CD4-positive, alpha-beta memory T cell (primary cell): ENCODE data around the gene MAPK6. TPM values are rescaled to one million over a fixed set of nuclear protein-coding genes. Genes with fewer than 3 reads are reported as not detected.

ENCODE experiments used
- CTCF ChIA-PET: fragments of 350-600 bp; sonication (Branson Sonifier 250); formaldehyde crosslinking; loops from one replicate; lab custom pipeline; 2021; ENCODE audit warnings: inconsistent platforms; ENCODE audit not compliant: partially characterized antibody; lab: Charles Lee
- POLR2A ChIA-PET: fragments of 350-600 bp; sonication (Branson Sonifier 250); formaldehyde crosslinking; loops from one replicate; lab custom pipeline; 2021; ENCODE audit not compliant: partially characterized antibody; lab: Charles Lee
- DNase-seq, 5 donors: peaks; one replicate each; pipeline versions ENCODE4 v3.0.0 to v3.0.0-alpha.2; 2020 to 2022; ENCODE audit warnings: mixed read lengths in 1 of 5
- H3K27ac ChIP-seq: one replicate; pipeline ENCODE4 v1.7.0; 2013; ENCODE audit warnings: low read depth, low read length
- H3K27me3 ChIP-seq: 2 replicates; pipeline ENCODE4 v1.7.0; 2013; ENCODE audit warnings: mild to moderate bottlenecking, low read length, moderate library complexity; ENCODE audit not compliant: insufficient read depth
- H3K36me3 ChIP-seq: 2 replicates; pipeline ENCODE4 v1.7.0; 2013; ENCODE audit warnings: mild to moderate bottlenecking, low read length, moderate library complexity; ENCODE audit not compliant: insufficient read depth
- H3K4me1 ChIP-seq: 2 replicates; pipeline ENCODE4 v1.7.0; 2013; ENCODE audit warnings: mild to moderate bottlenecking, low read length, moderate library complexity; ENCODE audit not compliant: insufficient read depth
- H3K4me3 ChIP-seq, 2 donors: one replicate each; pipeline ENCODE4 v1.7.0; 2013; ENCODE audit warnings: low read length in 2 of 2, mild to moderate bottlenecking in 1 of 2
- H3K9me3 ChIP-seq, 2 donors: one replicate each; pipeline ENCODE4 v1.7.0; 2013; ENCODE audit warnings: low read length in 2 of 2, control low read depth in 1 of 2; ENCODE audit not compliant: control insufficient read depth in 1 of 2
- H3K27ac Mint-ChIP-seq, 7 donors: one replicate each; pipeline ENCODE4 v1.8.0; 2020 to 2021; ENCODE audit warnings: mixed read lengths in 7 of 7, mild to moderate bottlenecking in 6 of 7, inconsistent platforms in 3 of 7, moderate library complexity in 3 of 7
- H3K27me3 Mint-ChIP-seq, 2 donors: one replicate each; pipeline ENCODE4 v1.8.0; 2020 to 2021; ENCODE audit warnings: mixed read lengths in 2 of 2
- H3K36me3 Mint-ChIP-seq, 2 donors: one replicate each; pipeline ENCODE4 v1.8.0; 2020 to 2021; ENCODE audit warnings: mixed read lengths in 2 of 2, inconsistent platforms in 1 of 2, mild to moderate bottlenecking in 1 of 2
- H3K4me1 Mint-ChIP-seq, 4 donors: one replicate each; pipeline ENCODE4 v1.8.0; 2020 to 2021; ENCODE audit warnings: mixed read lengths in 4 of 4, mild to moderate bottlenecking in 1 of 4
- H3K4me3 Mint-ChIP-seq, 8 donors: one replicate each; pipeline ENCODE4 v1.8.0; 2020 to 2021; ENCODE audit warnings: mixed read lengths in 8 of 8, mild to moderate bottlenecking in 7 of 8, moderate library complexity in 6 of 8, inconsistent platforms in 3 of 8
- H3K9me3 Mint-ChIP-seq, 8 donors: one replicate each; pipeline ENCODE4 v1.8.0; 2020 to 2021; ENCODE audit warnings: mixed read lengths in 8 of 8, mild to moderate bottlenecking in 5 of 8, inconsistent platforms in 3 of 8, moderate library complexity in 1 of 8
- intact Hi-C: fragments of 100-400 bp; cut with micrococcal nuclease; formaldehyde crosslinking; loops from one replicate; pipeline ENCODE4 v1.15.1; 2023
- polyA plus RNA-seq, 2 donors: library from polyadenylated mRNA; unstranded; fragments of 300-500 nt; fragmentation: Illumina TruSeq; gene quantifications; one replicate each; pipeline ENCODE4 v1.2.3, GENCODE V29; 2021
- total RNA-seq, 2 experiments: library from RNA; stranded (reverse); gene quantifications; one replicate each; pipeline ENCODE4 v1.2.3, GENCODE V29; 2021

Gene MAPK6
- total and polyA plus RNA-seq, 4 experiments from 2014 or later: 7.1 to 24.0 (median 13.1) TPM

DNA sequence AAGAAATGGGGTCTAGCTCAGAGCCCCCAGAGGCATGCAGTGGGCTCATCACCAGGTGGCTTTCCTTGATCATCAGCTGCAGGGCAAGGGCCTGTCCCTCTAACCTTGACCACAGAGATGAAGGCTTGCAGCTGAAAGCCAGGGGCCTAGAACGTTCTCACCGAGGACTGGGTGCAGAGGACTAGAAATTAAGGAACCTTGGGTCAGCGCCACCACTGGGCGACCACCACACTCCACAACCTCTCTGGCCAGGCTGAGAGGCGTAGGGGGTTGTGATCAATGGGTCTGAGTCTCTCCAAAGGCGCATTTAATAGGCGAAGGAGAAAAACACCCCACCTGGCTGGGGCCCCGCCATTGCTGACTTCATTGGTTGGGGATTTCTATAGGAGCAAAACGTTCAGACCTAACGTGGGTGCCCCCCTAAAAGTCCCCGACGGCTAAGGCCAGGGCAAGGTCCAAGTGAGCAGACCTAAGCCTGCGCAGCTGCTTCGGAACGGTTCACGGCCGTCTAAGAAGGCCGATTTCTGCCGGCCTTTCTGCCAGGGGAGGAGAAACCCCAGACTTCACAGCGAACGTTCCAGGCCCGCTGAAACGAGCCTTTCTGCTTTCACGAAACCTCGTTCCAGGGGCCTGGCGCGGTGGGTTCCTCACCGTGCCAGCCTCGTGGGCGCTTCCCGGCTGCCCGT, 92.6 kb downstream of the MAPK6 start:
- Mint-ChIP-seq H3K27me3 (peaks cover 6 to 22% of the 10 kb centered on the region in 2 donors), H3K36me3 (peaks cover 0 to under 1% of the 10 kb centered on the region in 2 donors), H3K27ac (no peak overlapping the region), H3K9me3 (peaks cover 0 to 2% (median 0%) of the 10 kb centered on the region in 8 donors), H3K4me3 (peak overlapping the region; percentile 35 to 86 (median 72)), H3K4me1 (peaks cover 10 to 16% (median 12%) of the 10 kb centered on the region in 4 donors)
- peak in 1 of 5 donors; percentile 1 for DNase-seq
- H3K9me3 ChIP-seq: no peaks in the 10 kb centered on the region
- H3K36me3 ChIP-seq: no peaks in the 10 kb centered on the region
- H3K27me3 ChIP-seq: no peaks in the 10 kb centered on the region
- peak overlapping the region in 1 of 2 donors; percentile 38 for H3K4me3 ChIP-seq
- ChIA-PET POLR2A (interaction anchor here (0.8 to 1.9 kb wide), 2 partner anchors 68 to 91 kb away, joined by 3 to 6 read pairs; no protein-coding TSS in a partner anchor), CTCF (interaction anchor here (0.5 kb wide), 1 partner anchor 32 kb away, joined by 3 read pairs; no protein-coding TSS in a partner anchor)
- no peak overlapping the region for H3K27ac ChIP-seq
- intact Hi-C loops: no loop called here
- H3K4me1 ChIP-seq: peaks cover 18% of the 10 kb centered on the region

- peaks cover 6 to 20% of the 10 kb centered on the region in 2 donors for H3K27me3 Mint-ChIP-seq
- Histone ChIP-seq H3K36me3 (no peaks in the 10 kb centered on the region), H3K27me3 (no peaks in the 10 kb centered on the region), H3K4me1 (peaks cover 18% of the 10 kb centered on the region), H3K27ac (no peak overlapping the region), H3K9me3 (no peaks in the 10 kb centered on the region), H3K4me3 (peak overlapping the region; percentile 10 to 38)
- H3K27ac Mint-ChIP-seq: peak overlapping the region in 1 of 7 donors; percentile 57
- peaks cover 0 to 2% (median 0%) of the 10 kb centered on the region in 8 donors for H3K9me3 Mint-ChIP-seq
- ChIA-PET CTCF (no interaction called here), POLR2A (interaction anchor here (0.8 to 1.9 kb wide), 2 partner anchors 67 to 92 kb away, joined by 3 to 6 read pairs; no protein-coding TSS in a partner anchor)
- peak; percentile 37 to 51 (median 50) for DNase-seq
- no peaks in the 10 kb centered on the region for H3K36me3 Mint-ChIP-seq
- peak overlapping the region; percentile 71 to 86 (median 78) for H3K4me3 Mint-ChIP-seq
- peaks cover 10 to 16% (median 12%) of the 10 kb centered on the region in 4 donors for H3K4me1 Mint-ChIP-seq
- intact Hi-C loops: no loop called here
Observed at GRCh38 chr15:52112203-52112750, 93.3 kb downstream of the MAPK6 start.

GRCh38 chr15:52113235-52113634, 94.2 kb downstream of the MAPK6 start:
- POLR2A ChIA-PET: interaction anchor here (1.9 kb wide), 1 partner anchor 66 kb away, joined by 6 read pairs; no protein-coding TSS in a partner anchor
- peaks cover 0 to 2% (median 0%) of the 10 kb centered on the region in 8 donors for H3K9me3 Mint-ChIP-seq
- peaks cover 6 to 17% of the 10 kb centered on the region in 2 donors for H3K27me3 Mint-ChIP-seq
- no peak overlapping the region for H3K27ac ChIP-seq
- no peaks in the 10 kb centered on the region for H3K9me3 ChIP-seq
- no peaks in the 10 kb centered on the region for H3K36me3 Mint-ChIP-seq
- H3K36me3 ChIP-seq: no peaks in the 10 kb centered on the region
- peak overlapping the region; percentile 12 to 63 (median 48) for H3K4me3 Mint-ChIP-seq
- H3K27ac Mint-ChIP-seq: peak overlapping the region in 1 of 7 donors; percentile 17
- no peak overlapping the region for H3K4me3 ChIP-seq
- H3K4me1 ChIP-seq: peaks cover 18% of the 10 kb centered on the region
- H3K27me3 ChIP-seq: no peaks in the 10 kb centered on the region
- peaks cover 10 to 16% (median 13%) of the 10 kb centered on the region in 4 donors for H3K4me1 Mint-ChIP-seq
- intact Hi-C loops: no loop called here
- CTCF ChIA-PET: no interaction called here
- no peak for DNase-seq

- no peak overlapping the region for H3K27ac ChIP-seq
- peak overlapping the region in 1 of 7 donors; percentile 23 for H3K27ac Mint-ChIP-seq
Observed at GRCh38 chr15:52113708-52114107, 94.7 kb downstream of the MAPK6 start.

GRCh38 chr15:52114261-52115055, 95.4 kb downstream of the MAPK6 start:
- Histone ChIP-seq H3K4me1 (peaks cover 18% of the 10 kb centered on the region), H3K27ac (no peak overlapping the region), H3K27me3 (no peaks in the 10 kb centered on the region), H3K4me3 (no peak overlapping the region), H3K36me3 (no peaks in the 10 kb centered on the region), H3K9me3 (no peaks in the 10 kb centered on the region)
- CTCF ChIA-PET: interaction anchor here (0.8 to 1.2 kb wide), 4 partner anchors 26 to 113 kb away, joined by 3 to 4 read pairs (median 3); no protein-coding TSS in a partner anchor
- H3K9me3 Mint-ChIP-seq: peaks cover 0 to 2% (median 0%) of the 10 kb centered on the region in 8 donors
- intact Hi-C loops: no loop called here
- DNase-seq: no peak
- POLR2A ChIA-PET: no interaction called here
- peaks cover 2 to 11% of the 10 kb centered on the region in 2 donors for H3K27me3 Mint-ChIP-seq
- H3K36me3 Mint-ChIP-seq: no peaks in the 10 kb centered on the region
- peaks cover 10 to 16% (median 13%) of the 10 kb centered on the region in 4 donors for H3K4me1 Mint-ChIP-seq
- peak overlapping the region in 1 of 8 donors; percentile 11 for H3K4me3 Mint-ChIP-seq
- H3K27ac Mint-ChIP-seq: no peak overlapping the region

More at GRCh38 chr15:52113708-52114107, 94.7 kb downstream of the MAPK6 start:
- H3K36me3 ChIP-seq: no peaks in the 10 kb centered on the region
- H3K4me3 ChIP-seq: no peak overlapping the region
- Mint-ChIP-seq H3K36me3 (no peaks in the 10 kb centered on the region), H3K27me3 (peaks cover 5 to 15% of the 10 kb centered on the region in 2 donors), H3K4me1 (peaks cover 10 to 16% (median 13%) of the 10 kb centered on the region in 4 donors), H3K4me3 (peak overlapping the region in 7 of 8 donors; percentile 12 to 63 (median 54)), H3K9me3 (peaks cover 0 to 2% (median 0%) of the 10 kb centered on the region in 8 donors)
- H3K9me3 ChIP-seq: no peaks in the 10 kb centered on the region
- ChIA-PET POLR2A (no interaction called here), CTCF (no interaction called here)
- intact Hi-C loops: no loop called here
- DNase-seq: no peak
- H3K27me3 ChIP-seq: no peaks in the 10 kb centered on the region
- H3K4me1 ChIP-seq: peaks cover 18% of the 10 kb centered on the region

DNA sequence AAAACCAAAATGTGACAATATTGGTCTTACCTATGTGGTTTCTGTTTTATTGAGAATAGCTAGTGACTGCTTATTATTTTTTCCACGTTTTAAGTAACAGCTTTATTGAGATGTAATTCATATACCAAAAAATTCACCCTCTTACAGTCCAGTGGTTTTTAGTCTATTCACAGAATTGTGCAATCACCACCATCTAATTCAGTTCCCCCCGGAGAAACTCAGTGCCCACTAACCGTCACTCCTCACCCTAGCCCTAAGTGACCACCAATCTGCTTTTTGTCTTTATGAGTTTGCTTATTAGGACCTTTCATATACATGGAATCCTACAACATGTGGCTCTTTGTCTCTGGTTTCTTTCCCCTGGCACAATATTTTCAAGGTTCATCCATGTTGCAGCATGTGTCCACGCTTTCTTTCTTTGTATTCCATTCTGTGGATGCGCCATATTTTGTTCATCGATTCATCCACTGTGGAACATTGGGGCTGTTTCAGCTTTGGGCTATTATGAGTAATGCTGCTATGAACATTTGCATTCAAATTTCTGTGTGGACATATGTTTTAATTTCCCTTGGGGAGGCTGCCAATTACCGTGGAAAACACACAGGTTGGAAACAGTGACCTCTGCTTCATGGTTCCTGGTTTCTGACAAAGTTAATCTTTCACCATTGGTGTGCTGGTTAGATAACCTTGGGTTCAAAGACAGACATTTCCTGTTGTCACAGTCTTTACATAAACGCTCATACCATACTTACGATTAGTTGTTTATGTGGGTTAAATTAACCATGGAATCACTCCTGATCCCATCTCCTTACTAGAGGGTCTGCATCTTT, 96.8 kb downstream of the MAPK6 start:
- Mint-ChIP-seq H3K4me3 (peak overlapping the region in 1 of 8 donors; percentile 1), H3K9me3 (peaks cover 0 to 2% (median 0%) of the 10 kb centered on the region in 8 donors), H3K27me3 (peaks cover 0 to 3% of the 10 kb centered on the region in 2 donors), H3K36me3 (peaks cover under 1% of the 10 kb centered on the region in 2 donors), H3K4me1 (peaks cover 10 to 16% (median 13%) of the 10 kb centered on the region in 4 donors), H3K27ac (peak overlapping the region in 5 of 7 donors; percentile 5 to 75 (median 39))
- H3K4me3 ChIP-seq: no peak overlapping the region
- ChIA-PET POLR2A (no interaction called here), CTCF (no interaction called here)
- peaks cover 18% of the 10 kb centered on the region for H3K4me1 ChIP-seq
- intact Hi-C loops: no loop called here
- no peaks in the 10 kb centered on the region for H3K36me3 ChIP-seq
- no peaks in the 10 kb centered on the region for H3K27me3 ChIP-seq
- no peaks in the 10 kb centered on the region for H3K9me3 ChIP-seq
- H3K27ac ChIP-seq: no peak overlapping the region
- no peak for DNase-seq
